Measurements from ENCODE around the gene CHRNA5.
"Not testable (repeated sequence)": the region's sequence is repeated elsewhere in the genome, so short reads cannot be mapped to it uniquely, and the experiment has no call there.

The CHRNA5 gene

GRCh38 chr15:78565097-78565950, at the start of gene CHRNA5:
CHRNA5 (plus strand) TSS chr15:78565520; CDS start chr15:78565720, 200 bp downstream.
- DNase-seq (ENCODE audit: low read depth in 2 of 2), result peak; percentile 5 to 65

GRCh38 chr15:78520035-78520434, 45.3 kb upstream of the CHRNA5 start:
- DNase-seq (ENCODE audit: low read depth in 2 of 2), result not testable (repeated sequence)

- no peak for DNase-seq (ENCODE audit: low read depth in 2 of 2)
These were observed 41.1 kb upstream of the CHRNA5 start for GRCh38 chr15:78524230-78524629.

- no peak for DNase-seq (ENCODE audit: low read depth in 2 of 2)
These were observed 38.0 kb upstream of the CHRNA5 start for GRCh38 chr15:78527325-78527724.

GRCh38 chr15:78533331-78533730, 32.0 kb upstream of the CHRNA5 start:
- DNase-seq (ENCODE audit: low read depth in 2 of 2), result no peak

- no peak for DNase-seq (ENCODE audit: low read depth in 2 of 2)
These were observed 29.2 kb upstream of the CHRNA5 start for GRCh38 chr15:78536134-78536533.

- DNase-seq (ENCODE audit: low read depth in 2 of 2), result no peak
These were observed 27.9 kb upstream of the CHRNA5 start for GRCh38 chr15:78537266-78537905.

GRCh38 chr15:78538358-78538757, 27.0 kb upstream of the CHRNA5 start:
- DNase-seq (ENCODE audit: low read depth in 2 of 2), result no peak

GRCh38 chr15:78539464-78540140, 25.7 kb upstream of the CHRNA5 start:
- not testable (repeated sequence) for DNase-seq (ENCODE audit: low read depth in 2 of 2)

- peak; percentile 86 to 92 for DNase-seq (ENCODE audit: low read depth in 2 of 2)
These were observed 25.0 kb upstream of the CHRNA5 start, which contains the start of gene PSMA4 for GRCh38 chr15:78540141-78540870. PSMA4 (plus strand) TSS chr15:78540444; CDS start chr15:78541928, 1,484 bp downstream.

GRCh38 chr15:78540871-78541743, 24.2 kb upstream of the CHRNA5 start:
- DNase-seq (ENCODE audit: low read depth in 2 of 2), result no peak

GRCh38 chr15:78541744-78542034, 23.6 kb upstream of the CHRNA5 start:
- DNase-seq (ENCODE audit: low read depth in 2 of 2), result no peak

- DNase-seq (ENCODE audit: low read depth in 2 of 2), result no peak
These were observed 22.7 kb upstream of the CHRNA5 start for GRCh38 chr15:78542647-78543046.

- DNase-seq (ENCODE audit: low read depth in 2 of 2), result no peak
These were observed 15.1 kb upstream of the CHRNA5 start for GRCh38 chr15:78550194-78550593.

GRCh38 chr15:78550815-78551214, 14.5 kb upstream of the CHRNA5 start:
- no peak for DNase-seq (ENCODE audit: low read depth in 2 of 2)

- no peak for DNase-seq (ENCODE audit: low read depth in 2 of 2)
These were observed 13.4 kb upstream of the CHRNA5 start for GRCh38 chr15:78551902-78552301.

GRCh38 chr15:78552597-78552996, 12.7 kb upstream of the CHRNA5 start:
- DNase-seq (ENCODE audit: low read depth in 2 of 2), result no peak

- DNase-seq (ENCODE audit: low read depth in 2 of 2), result not testable (repeated sequence)
These were observed 5.1 kb upstream of the CHRNA5 start for GRCh38 chr15:78560201-78560600.

GRCh38 chr15:78561490-78561889, 3.8 kb upstream of the CHRNA5 start:
- no peak for DNase-seq (ENCODE audit: low read depth in 2 of 2)

GRCh38 chr15:78563092-78563491, 2.2 kb upstream of the CHRNA5 start:
- no peak for DNase-seq (ENCODE audit: low read depth in 2 of 2)

- DNase-seq (ENCODE audit: low read depth in 2 of 2), result no peak
These were observed 600 bp upstream of the CHRNA5 start for GRCh38 chr15:78564743-78565096.
